H9 (cell line): ENCODE results near the gene FRMPD3. TPM values are rescaled to one million over a fixed set of nuclear protein-coding genes. Genes with fewer than 3 reads are reported as not detected.

Experiments
- DNase-seq: peaks from one replicate; pipeline ENCODE4 v3.0.0-alpha.2; 2017
- H2AFZ ChIP-seq: one replicate; pipeline ENCODE4 v1.6.1; 2013; ENCODE audit warnings: mild to moderate bottlenecking, low read length, control low read depth, moderate library complexity
- H2AK5ac ChIP-seq: 2 replicates; pipeline ENCODE4 v1.6.1; 2013; ENCODE audit warnings: low read length, control low read depth, mixed read lengths; ENCODE audit not compliant: insufficient read length
- H2BK120ac ChIP-seq: one replicate; pipeline ENCODE4 v1.6.1; 2013; ENCODE audit warnings: low read depth, mild to moderate bottlenecking, low read length, control low read depth, inconsistent platforms; ENCODE audit not compliant: poor library complexity, severe bottlenecking
- H2BK12ac ChIP-seq: 2 replicates; pipeline ENCODE4 v1.6.1; 2013; ENCODE audit warnings: low read length, control low read depth, mixed read lengths, low read depth; ENCODE audit not compliant: insufficient read length
- H2BK15ac ChIP-seq: 2 replicates; pipeline ENCODE4 v1.6.1; 2013; ENCODE audit warnings: low read depth, low read length, control low read depth
- H2BK20ac ChIP-seq: one replicate; pipeline ENCODE4 v1.6.1; 2013; ENCODE audit warnings: low read depth, mild to moderate bottlenecking, low read length, control low read depth, inconsistent platforms; ENCODE audit not compliant: poor library complexity, severe bottlenecking
- H2BK5ac ChIP-seq: 2 replicates; pipeline ENCODE4 v1.6.1; 2013; ENCODE audit warnings: low read length, control low read depth, mixed read lengths; ENCODE audit not compliant: insufficient read length
- H3K14ac ChIP-seq: 2 replicates; pipeline ENCODE4 v1.6.1; 2013; ENCODE audit warnings: low read length, control low read depth; ENCODE audit not compliant: insufficient read depth
- H3K18ac ChIP-seq: 2 replicates; pipeline ENCODE4 v1.6.1; 2013; ENCODE audit warnings: low read depth, mild to moderate bottlenecking, mixed read lengths, low read length, control low read depth; ENCODE audit not compliant: insufficient read length
- H3K23ac ChIP-seq: 2 replicates; pipeline ENCODE4 v1.6.1; 2013; ENCODE audit warnings: low read length, control low read depth, mixed read lengths, low read depth; ENCODE audit not compliant: insufficient read length
- H3K23me2 ChIP-seq: 2 replicates; pipeline ENCODE4 v1.6.1; 2013; ENCODE audit warnings: low read depth, mild to moderate bottlenecking, mixed read lengths, low read length, control low read depth; ENCODE audit not compliant: insufficient read length, poor library complexity, severe bottlenecking
- H3K27ac ChIP-seq: 2 replicates; pipeline ENCODE4 v1.5.1; 2013; ENCODE audit warnings: low read length, control low read depth, mixed read lengths, low read depth; ENCODE audit not compliant: insufficient read length
- H3K27me3 ChIP-seq: 2 replicates; pipeline ENCODE4 v1.6.1; 2013; ENCODE audit warnings: low read length, control low read depth, inconsistent platforms; ENCODE audit not compliant: insufficient read depth
- H3K4ac ChIP-seq: 2 replicates; pipeline ENCODE4 v1.6.1; 2013; ENCODE audit warnings: low read depth, mild to moderate bottlenecking, control low read depth, inconsistent platforms, low read length, moderate library complexity
- H3K4me1 ChIP-seq: 2 replicates; pipeline ENCODE4 v1.6.1; 2013; ENCODE audit warnings: low read length, control low read depth, inconsistent platforms; ENCODE audit not compliant: insufficient read depth
- H3K4me2 ChIP-seq: 2 replicates; pipeline ENCODE4 v1.6.1; 2013; ENCODE audit warnings: low read length, control low read depth, mixed read lengths; ENCODE audit not compliant: insufficient read length, insufficient read depth
- H3K56ac ChIP-seq: 2 replicates; pipeline ENCODE4 v1.6.1; 2013; ENCODE audit warnings: low read depth, mild to moderate bottlenecking, mixed read lengths, low read length, control low read depth; ENCODE audit not compliant: insufficient read length
- H3K79me1 ChIP-seq: 2 replicates; pipeline ENCODE4 v1.6.1; 2013; ENCODE audit warnings: low read depth, mild to moderate bottlenecking, moderate library complexity, low read length, control low read depth, inconsistent platforms; ENCODE audit not compliant: insufficient read depth, poor library complexity, severe bottlenecking
- H3K79me2 ChIP-seq: 2 replicates; pipeline ENCODE4 v1.6.1; 2013; ENCODE audit warnings: low read length, control low read depth, inconsistent platforms; ENCODE audit not compliant: insufficient read depth
- H3K9ac ChIP-seq: 2 replicates; pipeline ENCODE4 v1.6.1; 2013; ENCODE audit warnings: low read length, control low read depth, mixed read lengths; ENCODE audit not compliant: insufficient read length; ENCODE audit errors: extremely low read depth
- H3K9me3 ChIP-seq: one replicate; pipeline ENCODE4 v1.6.1; 2013; ENCODE audit warnings: low read depth, low read length, inconsistent platforms; ENCODE audit not compliant: control insufficient read depth
- H3T11ph ChIP-seq: one replicate; pipeline ENCODE4 v1.6.1; 2013; ENCODE audit warnings: mild to moderate bottlenecking, low read length, control low read depth, inconsistent platforms
- H4K20me1 ChIP-seq: one replicate; pipeline ENCODE4 v1.6.1; 2013; ENCODE audit not compliant: control insufficient read depth, insufficient read length, insufficient read depth
- H4K5ac ChIP-seq: 2 replicates; pipeline ENCODE4 v1.6.1; 2013; ENCODE audit warnings: low read depth, mild to moderate bottlenecking, mixed read lengths, low read length, control low read depth; ENCODE audit not compliant: insufficient read length
- H4K8ac ChIP-seq: replicated peaks from 2 replicates; pipeline ENCODE4 v1.6.1; 2013; ENCODE audit warnings: low read length, control low read depth, mixed read lengths, low read depth; ENCODE audit not compliant: insufficient read length
- H4K91ac ChIP-seq: 2 replicates; pipeline ENCODE4 v1.6.1; 2013; ENCODE audit warnings: low read depth, mild to moderate bottlenecking, moderate library complexity, mixed read lengths, low read length, control low read depth; ENCODE audit not compliant: insufficient read length
- H3K27ac Mint-ChIP-seq, 3 experiments: 2 replicates in 2 of 3; 3 replicates in 1 of 3; pipeline ENCODE4 v1.8.0; 2020 to 2021; ENCODE audit warnings: mixed read lengths in 3 of 3, mild to moderate bottlenecking in 1 of 3, moderate library complexity in 1 of 3
- H3K27me3 Mint-ChIP-seq: 2 replicates; pipeline ENCODE4 v1.8.0; 2021; ENCODE audit warnings: low read depth, mild to moderate bottlenecking, moderate library complexity, mixed read lengths
- H3K36me3 Mint-ChIP-seq, 3 experiments: 2 replicates in 2 of 3; 3 replicates in 1 of 3; pipeline ENCODE4 v1.8.0; 2020 to 2021; ENCODE audit warnings: low read depth in 3 of 3, mixed read lengths in 3 of 3; ENCODE audit not compliant: insufficient read depth in 1 of 3
- H3K4me1 Mint-ChIP-seq, 2 experiments: 2 replicates each; pipeline ENCODE4 v1.8.0; 2020; ENCODE audit warnings: mixed read lengths in 2 of 2
- H3K4me3 Mint-ChIP-seq, 2 experiments: 2 replicates in 1 of 2; 3 replicates in 1 of 2; pipeline ENCODE4 v1.8.0; 2020 to 2021; ENCODE audit warnings: mild to moderate bottlenecking in 2 of 2, mixed read lengths in 2 of 2, moderate library complexity in 1 of 2
- H3K9me3 Mint-ChIP-seq, 2 experiments: 2 replicates in 1 of 2; 3 replicates in 1 of 2; pipeline ENCODE4 v1.8.0; 2020; ENCODE audit warnings: mild to moderate bottlenecking in 2 of 2, mixed read lengths in 2 of 2, moderate library complexity in 1 of 2
- CTCF ChIP-seq: fragments of 200-600 bp; sonication (generic); conservative IDR thresholded peaks from 3 replicates; pipeline ENCODE4 v1.8.0; 2021; ENCODE audit warnings: antibody characterized with exemption, mild to moderate bottlenecking
- WGBS: extraction: QIAGEN DNeasy Blood & Tissue Kit; methylation state at CpG from one replicate; pipeline ENCODE4 v1.1.7; 2013; ENCODE audit warnings: missing lambda C conversion rate, low lambda C conversion rate, mixed read lengths; ENCODE audit not compliant: insufficient read length; ENCODE audit errors: extremely low coverage; 5-methylcytosine and 5-hydroxymethylcytosine counted together
- total RNA-seq: library from RNA; stranded (reverse); gene quantifications from 2 replicates; pipeline ENCODE4 v1.2.1, GENCODE V29; 2021

Gene FRMPD3
- total RNA-seq, 1 experiment from 2014 or later: 0.26 TPM

DNA sequence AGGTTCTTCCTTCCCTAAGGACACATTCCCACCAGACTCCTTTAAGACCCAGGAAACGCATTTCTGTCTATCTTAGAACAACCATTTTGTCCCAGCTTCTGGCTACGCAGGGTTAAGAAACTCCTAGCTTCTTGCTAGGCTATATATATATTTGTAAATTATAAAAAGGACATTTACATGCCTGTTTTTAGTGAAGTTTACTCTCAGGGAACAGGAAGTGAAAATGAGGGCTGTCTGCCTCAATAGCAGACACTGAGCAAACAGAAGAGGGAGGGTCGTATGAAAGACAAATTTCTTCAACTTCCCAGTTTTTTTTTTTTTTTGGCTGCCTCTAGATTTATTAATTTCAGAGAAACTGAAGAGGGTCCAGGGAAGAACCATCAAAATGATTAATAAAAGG lies 9.3 kb upstream of the FRMPD3 start:
- no peaks in the 10 kb centered on the region for H3K79me2 ChIP-seq
- no peak overlapping the region for H3K27ac ChIP-seq
- no peak for TF ChIP-seq CTCF
- Mint-ChIP-seq H3K4me3 (no peak overlapping the region), H3K27me3 (peaks cover 24% of the 10 kb centered on the region), H3K9me3 (peaks cover 0 to 55% of the 10 kb centered on the region in 2 experiments; a peak in 2 of 5 replicates), H3K36me3 (peaks cover 0 to 2% (median 0%) of the 10 kb centered on the region in 3 experiments; a peak in 1 of 7 replicates), H3K4me1 (peaks cover 9 to 18% of the 10 kb centered on the region in 2 experiments; a peak in 3 of 4 replicates), H3K27ac (no peak overlapping the region)
- H4K91ac ChIP-seq: no peak overlapping the region
- no peak overlapping the region for H2BK5ac ChIP-seq
- no peaks in the 10 kb centered on the region for H3K27me3 ChIP-seq
- H3K4ac ChIP-seq: no peak overlapping the region
- no peaks in the 10 kb centered on the region for H3K4me1 ChIP-seq
- H2BK12ac ChIP-seq: no peak overlapping the region
- no peak for DNase-seq
- no peak overlapping the region for H4K8ac ChIP-seq
- WGBS: no CpG with 5 or more reads among the region's 3 CpGs
- no peaks in the 10 kb centered on the region for H4K20me1 ChIP-seq
- no peak overlapping the region for H3T11ph ChIP-seq
- H4K5ac ChIP-seq: no peak overlapping the region
- no peak overlapping the region for H3K23ac ChIP-seq
- H2BK15ac ChIP-seq: no peak overlapping the region
- no peak overlapping the region for H3K56ac ChIP-seq
- no peak overlapping the region for H2BK20ac ChIP-seq
- no peak overlapping the region for H3K9ac ChIP-seq
- H3K18ac ChIP-seq: no peak overlapping the region
- H2AK5ac ChIP-seq: no peak overlapping the region
- H3K4me2 ChIP-seq: no peak overlapping the region
- H2BK120ac ChIP-seq: no peak overlapping the region
- no peaks in the 10 kb centered on the region for H3K23me2 ChIP-seq
- H3K79me1 ChIP-seq: no peaks in the 10 kb centered on the region
- H3K9me3 ChIP-seq: no peaks in the 10 kb centered on the region
- no peak overlapping the region for H3K14ac ChIP-seq
- no peak overlapping the region for H2AFZ ChIP-seq
